ENCODE data around the gene TRA2B. TPM values are rescaled to one million over a fixed set of nuclear protein-coding genes. Genes with fewer than 3 reads are reported as not detected.

Gene TRA2B
- total RNA-seq, 1 experiment from 2014 or later = 236 TPM

GRCh38 chr3:185966655-185967054, 28.8 kb upstream of the TRA2B start:
- TF ChIP-seq MLX (CRISPR knock-in tag; IDR thresholded peaks at IDR 0.05) = no peak
- no peak for TF ChIP-seq GRHL2 (CRISPR knock-in tag; IDR thresholded peaks at IDR 0.05; ENCODE audit: insufficient replicate concordance, severe bottlenecking)
- TF ChIP-seq CBFB (CRISPR knock-in tag; IDR thresholded peaks at IDR 0.05; ENCODE audit: low read depth) = no peak
- no peak for TF ChIP-seq PRRX2 (CRISPR knock-in tag; IDR thresholded peaks at IDR 0.05)
- TF ChIP-seq, protein P1, sequence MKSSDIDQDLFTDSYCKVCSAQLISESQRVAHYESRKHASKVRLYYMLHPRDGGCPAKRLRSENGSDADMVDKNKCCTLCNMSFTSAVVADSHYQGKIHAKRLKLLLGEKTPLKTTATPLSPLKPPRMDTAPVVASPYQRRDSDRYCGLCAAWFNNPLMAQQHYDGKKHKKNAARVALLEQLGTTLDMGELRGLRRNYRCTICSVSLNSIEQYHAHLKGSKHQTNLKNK (CRISPR knock-in tag; IDR thresholded peaks at IDR 0.05) = no peak
- TF ChIP-seq HMGA2 (CRISPR knock-in tag; IDR thresholded peaks at IDR 0.05) = no peak
- TF ChIP-seq ZNF281 (CRISPR knock-in tag; IDR thresholded peaks at IDR 0.05) = no peak
- TF ChIP-seq ZNF671 (CRISPR knock-in tag; IDR thresholded peaks at IDR 0.05) = no peak
- TF ChIP-seq CREB1 (CRISPR knock-in tag; IDR thresholded peaks at IDR 0.05) = no peak
- no peak for TF ChIP-seq NR1H2 (CRISPR knock-in tag; IDR thresholded peaks at IDR 0.05)
- TF ChIP-seq NFYB (CRISPR knock-in tag; conservative IDR thresholded peaks at IDR 0.05; ENCODE audit: low read depth) = no peak
- no peak for TF ChIP-seq OVOL2 (CRISPR knock-in tag; IDR thresholded peaks at IDR 0.05; ENCODE audit: borderline replicate concordance)
- TF ChIP-seq ZNF138 (CRISPR knock-in tag; conservative IDR thresholded peaks at IDR 0.05) = no peak
- TF ChIP-seq ZNF317 (CRISPR knock-in tag; IDR thresholded peaks at IDR 0.05; ENCODE audit: borderline replicate concordance, low read depth) = no peak
- TF ChIP-seq MYBL2 (CRISPR knock-in tag; IDR thresholded peaks at IDR 0.05) = no peak
- no peak for TF ChIP-seq ZNF396 (CRISPR knock-in tag; IDR thresholded peaks at IDR 0.05; ENCODE audit: borderline replicate concordance)
- no peak for TF ChIP-seq TEAD4 (CRISPR knock-in tag; IDR thresholded peaks at IDR 0.05)
- ATAC-seq (no peak), DNase-seq (ENCODE audit: low spot score) (no peak)
- Mint-ChIP-seq H3K36me3 (peaks cover 2% of the 10 kb centered on the region; the same call in 1 of the 2 replicates), H3K27ac (no peak overlapping the region), H3K9me3 (peaks cover 19% of the 10 kb centered on the region), H3K4me1 (no peaks in the 10 kb centered on the region), H3K27me3 (ENCODE audit: low read depth) (peaks cover 5% of the 10 kb centered on the region), H3K4me3 (no peak overlapping the region)
- CTCF ChIA-PET = interaction anchor here (0.9 to 5.3 kb wide), 3 partner anchors 11 to 23 kb away, joined by 3 to 45 read pairs (median 11); no protein-coding TSS in a partner anchor
- POLR2A ChIA-PET = no interaction called here

GRCh38 chr3:185965496-185965895, 27.7 kb upstream of the TRA2B start:
- POLR2A ChIA-PET = no interaction called here
- TF ChIP-seq, protein P2, sequence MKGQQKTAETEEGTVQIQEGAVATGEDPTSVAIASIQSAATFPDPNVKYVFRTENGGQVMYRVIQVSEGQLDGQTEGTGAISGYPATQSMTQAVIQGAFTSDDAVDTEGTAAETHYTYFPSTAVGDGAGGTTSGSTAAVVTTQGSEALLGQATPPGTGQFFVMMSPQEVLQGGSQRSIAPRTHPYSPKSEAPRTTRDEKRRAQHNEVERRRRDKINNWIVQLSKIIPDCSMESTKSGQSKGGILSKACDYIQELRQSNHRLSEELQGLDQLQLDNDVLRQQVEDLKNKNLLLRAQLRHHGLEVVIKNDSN (CRISPR knock-in tag; IDR thresholded peaks at IDR 0.05) = no peak
- TF ChIP-seq CDX4 (CRISPR knock-in tag; IDR thresholded peaks at IDR 0.05; ENCODE audit: borderline replicate concordance) (no peak), MYBL2 (CRISPR knock-in tag; IDR thresholded peaks at IDR 0.05) (no peak), NFATC4 (CRISPR knock-in tag; IDR thresholded peaks at IDR 0.05) (no peak), EMX1 (CRISPR knock-in tag; IDR thresholded peaks at IDR 0.05) (no peak), ZNF425 (CRISPR knock-in tag; conservative IDR thresholded peaks at IDR 0.05) (no peak), JUN (CRISPR knock-in tag; IDR thresholded peaks at IDR 0.05) (no peak), NFYB (CRISPR knock-in tag; conservative IDR thresholded peaks at IDR 0.05; ENCODE audit: low read depth) (no peak), ZSCAN18 (CRISPR knock-in tag; IDR thresholded peaks at IDR 0.05) (no peak), MLX (CRISPR knock-in tag; IDR thresholded peaks at IDR 0.05) (no peak)
- TF ChIP-seq, protein P3, sequence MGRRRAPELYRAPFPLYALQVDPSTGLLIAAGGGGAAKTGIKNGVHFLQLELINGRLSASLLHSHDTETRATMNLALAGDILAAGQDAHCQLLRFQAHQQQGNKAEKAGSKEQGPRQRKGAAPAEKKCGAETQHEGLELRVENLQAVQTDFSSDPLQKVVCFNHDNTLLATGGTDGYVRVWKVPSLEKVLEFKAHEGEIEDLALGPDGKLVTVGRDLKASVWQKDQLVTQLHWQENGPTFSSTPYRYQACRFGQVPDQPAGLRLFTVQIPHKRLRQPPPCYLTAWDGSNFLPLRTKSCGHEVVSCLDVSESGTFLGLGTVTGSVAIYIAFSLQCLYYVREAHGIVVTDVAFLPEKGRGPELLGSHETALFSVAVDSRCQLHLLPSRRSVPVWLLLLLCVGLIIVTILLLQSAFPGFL (CRISPR knock-in tag; IDR thresholded peaks at IDR 0.05; ENCODE audit: borderline replicate concordance) = no peak

More at GRCh38 chr3:185965496-185965895, 27.7 kb upstream of the TRA2B start:
- Mint-ChIP-seq H3K27ac (no peak overlapping the region), H3K36me3 (peaks cover 2% of the 10 kb centered on the region; the same call in 1 of the 2 replicates), H3K27me3 (ENCODE audit: low read depth) (peaks cover 5% of the 10 kb centered on the region), H3K4me3 (no peak overlapping the region), H3K9me3 (peaks cover 19% of the 10 kb centered on the region), H3K4me1 (no peaks in the 10 kb centered on the region)
- ATAC-seq = no peak
- no peak for DNase-seq (ENCODE audit: low spot score)
- CTCF ChIA-PET = interaction anchor here (5.3 kb wide), 1 partner anchor 22 kb away, joined by 45 read pairs; no protein-coding TSS in a partner anchor
